ENCODE data around the gene HINT3.
"Not testable (repeated sequence)": the region's sequence is repeated elsewhere in the genome, so short reads cannot be mapped to it uniquely, and the experiment has no call there.

Gene HINT3

GRCh38 chr6:126023474-126023873 is 66.9 kb downstream of the HINT3 start:
- H3K27me3 Mint-ChIP-seq; H3K4me1 Mint-ChIP-seq; H3K27ac Mint-ChIP-seq; ATAC-seq (ENCODE audit: low read depth); H3K9me3 Mint-ChIP-seq; DNase-seq (ENCODE audit: low spot score in 2 of 2); H3K4me3 Mint-ChIP-seq: not testable (repeated sequence)
- H3K36me3 Mint-ChIP-seq, result peaks cover 33% of the 10 kb centered on the region

- ATAC-seq (ENCODE audit: low read depth) (no peak), DNase-seq (ENCODE audit: low spot score in 2 of 2) (no peak)
- no peaks in the 10 kb centered on the region for H3K4me1 Mint-ChIP-seq
- no peaks in the 10 kb centered on the region for H3K9me3 Mint-ChIP-seq
- H3K27me3 Mint-ChIP-seq, result no peaks in the 10 kb centered on the region
- H3K36me3 Mint-ChIP-seq, result peaks cover 28% of the 10 kb centered on the region
- H3K4me3 Mint-ChIP-seq, result no peak overlapping the region
- no peak overlapping the region for H3K27ac Mint-ChIP-seq
Measured at GRCh38 chr6:126026001-126026400, 69.4 kb downstream of the HINT3 start.

GRCh38 chr6:126027601-126028000 is 71.0 kb downstream of the HINT3 start:
- Mint-ChIP-seq H3K27ac (no peak overlapping the region), H3K4me3 (no peak overlapping the region), H3K4me1 (no peaks in the 10 kb centered on the region), H3K36me3 (peaks cover 32% of the 10 kb centered on the region), H3K27me3 (no peaks in the 10 kb centered on the region), H3K9me3 (no peaks in the 10 kb centered on the region)
- DNase-seq (ENCODE audit: low spot score in 2 of 2) (no peak), ATAC-seq (ENCODE audit: low read depth) (no peak)

Data from memory B cell (primary cell).